ENCODE data around the gene CBS.
"Not testable (repeated sequence)": the region's sequence is repeated elsewhere in the genome, so short reads cannot be mapped to it uniquely, and the experiment has no call there.

The CBS gene

GRCh38 chr21:43068065-43068464, 7.6 kb downstream of the CBS start:
- not testable (repeated sequence) for H3K4me1 ChIP-seq (ENCODE audit: control insufficient read depth in 2 of 2, insufficient read depth in 1 of 2, low read depth in 1 of 2, low read length in 2 of 2); DNase-seq (ENCODE audit: low spot score); H3K79me1 ChIP-seq (ENCODE audit: low read depth, low read length); H3K4me2 ChIP-seq (ENCODE audit: insufficient read depth, low read length, poor library complexity, severe bottlenecking); H2BK5ac ChIP-seq (ENCODE audit: low read length); H3K4ac ChIP-seq (ENCODE audit: low read length); H2BK12ac ChIP-seq (ENCODE audit: low read length); H3K4me3 ChIP-seq (ENCODE audit: low read length in 2 of 2); H3K27me3 ChIP-seq (ENCODE audit: control insufficient read depth in 3 of 3, insufficient read depth in 3 of 3, low read depth in 1 of 3, low read length in 3 of 3); H2AFZ ChIP-seq (ENCODE audit: low read length); H3K27ac ChIP-seq (replicated peaks; ENCODE audit: low read length); H2BK15ac ChIP-seq (ENCODE audit: low read length); H2BK120ac ChIP-seq (ENCODE audit: low read depth, low read length); H3K9ac ChIP-seq (ENCODE audit: low read depth, low read length, poor library complexity); H4K91ac ChIP-seq (ENCODE audit: low read depth, low read length, poor library complexity); H3K36me3 ChIP-seq (replicated peaks in 1 of 2; ENCODE audit: control insufficient read depth in 2 of 2, insufficient read depth in 2 of 2, low read length in 2 of 2); H3K14ac ChIP-seq (ENCODE audit: low read length); H4K8ac ChIP-seq (ENCODE audit: low read depth, low read length); H2AK5ac ChIP-seq (ENCODE audit: low read depth, low read length); H3K23ac ChIP-seq (ENCODE audit: low read depth, low read length, poor library complexity); H3K9me3 ChIP-seq (replicated peaks in 1 of 2; ENCODE audit: control insufficient read depth in 2 of 2, insufficient read depth in 1 of 2, low read depth in 1 of 2, low read length in 2 of 2); H3K18ac ChIP-seq (ENCODE audit: low read length)
- WGBS, 2 donors (ENCODE audit: extremely low coverage in 2 of 2, insufficient read length in 2 of 2, insufficient replicate concordance in 1 of 2) = no CpG with 5 or more reads among the region's 12 CpGs

- not testable (repeated sequence) for H3K18ac ChIP-seq (ENCODE audit: low read length); H3K4me3 ChIP-seq (ENCODE audit: low read length in 2 of 2); H3K4me2 ChIP-seq (ENCODE audit: insufficient read depth, low read length, poor library complexity, severe bottlenecking); H3K36me3 ChIP-seq (replicated peaks in 1 of 2; ENCODE audit: control insufficient read depth in 2 of 2, insufficient read depth in 2 of 2, low read length in 2 of 2); H3K23ac ChIP-seq (ENCODE audit: low read depth, low read length, poor library complexity); H2BK5ac ChIP-seq (ENCODE audit: low read length); H3K14ac ChIP-seq (ENCODE audit: low read length); H3K79me1 ChIP-seq (ENCODE audit: low read depth, low read length); H4K8ac ChIP-seq (ENCODE audit: low read depth, low read length); H3K4me1 ChIP-seq (ENCODE audit: control insufficient read depth in 2 of 2, insufficient read depth in 1 of 2, low read depth in 1 of 2, low read length in 2 of 2); DNase-seq (ENCODE audit: low spot score); H3K27me3 ChIP-seq (ENCODE audit: control insufficient read depth in 3 of 3, insufficient read depth in 3 of 3, low read depth in 1 of 3, low read length in 3 of 3); H2BK120ac ChIP-seq (ENCODE audit: low read depth, low read length); H4K91ac ChIP-seq (ENCODE audit: low read depth, low read length, poor library complexity); H3K9me3 ChIP-seq (replicated peaks in 1 of 2; ENCODE audit: control insufficient read depth in 2 of 2, insufficient read depth in 1 of 2, low read depth in 1 of 2, low read length in 2 of 2); H2BK15ac ChIP-seq (ENCODE audit: low read length); H3K9ac ChIP-seq (ENCODE audit: low read depth, low read length, poor library complexity); H2AK5ac ChIP-seq (ENCODE audit: low read depth, low read length); H2BK12ac ChIP-seq (ENCODE audit: low read length); H3K27ac ChIP-seq (replicated peaks; ENCODE audit: low read length); H2AFZ ChIP-seq (ENCODE audit: low read length); H3K4ac ChIP-seq (ENCODE audit: low read length)
- no CpG with 5 or more reads among the region's 12 CpGs for WGBS, 2 donors (ENCODE audit: extremely low coverage in 2 of 2, insufficient read length in 2 of 2, insufficient replicate concordance in 1 of 2)
These were observed 8.9 kb downstream of the CBS start for GRCh38 chr21:43066690-43067089.

GRCh38 chr21:43065991-43066390, 9.6 kb downstream of the CBS start:
- no CpG with 5 or more reads among the region's 30 CpGs for WGBS, 2 donors (ENCODE audit: extremely low coverage in 2 of 2, insufficient read length in 2 of 2, insufficient replicate concordance in 1 of 2)
- H3K27ac ChIP-seq (replicated peaks; ENCODE audit: low read length); H3K4me2 ChIP-seq (ENCODE audit: insufficient read depth, low read length, poor library complexity, severe bottlenecking): not testable (repeated sequence)

GRCh38 chr21:43064265-43064917, 11.2 kb downstream of the CBS start:
- not testable (repeated sequence) for H3K18ac ChIP-seq (ENCODE audit: low read length); H3K4me1 ChIP-seq (ENCODE audit: control insufficient read depth in 2 of 2, insufficient read depth in 1 of 2, low read depth in 1 of 2, low read length in 2 of 2); H3K4me3 ChIP-seq (ENCODE audit: low read length in 2 of 2); H3K9me3 ChIP-seq (replicated peaks in 1 of 2; ENCODE audit: control insufficient read depth in 2 of 2, insufficient read depth in 1 of 2, low read depth in 1 of 2, low read length in 2 of 2); H3K14ac ChIP-seq (ENCODE audit: low read length); H2BK120ac ChIP-seq (ENCODE audit: low read depth, low read length); H4K91ac ChIP-seq (ENCODE audit: low read depth, low read length, poor library complexity); H2BK5ac ChIP-seq (ENCODE audit: low read length); DNase-seq (ENCODE audit: low spot score); H3K9ac ChIP-seq (ENCODE audit: low read depth, low read length, poor library complexity); H2BK15ac ChIP-seq (ENCODE audit: low read length); H3K23ac ChIP-seq (ENCODE audit: low read depth, low read length, poor library complexity); H2AK5ac ChIP-seq (ENCODE audit: low read depth, low read length); H2AFZ ChIP-seq (ENCODE audit: low read length); H3K27me3 ChIP-seq (ENCODE audit: control insufficient read depth in 3 of 3, insufficient read depth in 3 of 3, low read depth in 1 of 3, low read length in 3 of 3); H3K36me3 ChIP-seq (replicated peaks in 1 of 2; ENCODE audit: control insufficient read depth in 2 of 2, insufficient read depth in 2 of 2, low read length in 2 of 2); H4K8ac ChIP-seq (ENCODE audit: low read depth, low read length); H3K4me2 ChIP-seq (ENCODE audit: insufficient read depth, low read length, poor library complexity, severe bottlenecking); H2BK12ac ChIP-seq (ENCODE audit: low read length); H3K27ac ChIP-seq (replicated peaks; ENCODE audit: low read length); H3K4ac ChIP-seq (ENCODE audit: low read length); H3K79me1 ChIP-seq (ENCODE audit: low read depth, low read length)
- WGBS, 2 donors (ENCODE audit: extremely low coverage in 2 of 2, insufficient read length in 2 of 2, insufficient replicate concordance in 1 of 2) = no CpG with 5 or more reads among the region's 22 CpGs

More at GRCh38 chr21:43065991-43066390, 9.6 kb downstream of the CBS start:
- not testable (repeated sequence) for H2BK5ac ChIP-seq (ENCODE audit: low read length); H2AK5ac ChIP-seq (ENCODE audit: low read depth, low read length); H2BK15ac ChIP-seq (ENCODE audit: low read length); H3K27me3 ChIP-seq (ENCODE audit: control insufficient read depth in 3 of 3, insufficient read depth in 3 of 3, low read depth in 1 of 3, low read length in 3 of 3); H3K18ac ChIP-seq (ENCODE audit: low read length); H3K9me3 ChIP-seq (replicated peaks in 1 of 2; ENCODE audit: control insufficient read depth in 2 of 2, insufficient read depth in 1 of 2, low read depth in 1 of 2, low read length in 2 of 2); H3K4me3 ChIP-seq (ENCODE audit: low read length in 2 of 2); H3K9ac ChIP-seq (ENCODE audit: low read depth, low read length, poor library complexity); H2BK12ac ChIP-seq (ENCODE audit: low read length); H4K8ac ChIP-seq (ENCODE audit: low read depth, low read length); H3K36me3 ChIP-seq (replicated peaks in 1 of 2; ENCODE audit: control insufficient read depth in 2 of 2, insufficient read depth in 2 of 2, low read length in 2 of 2); H3K14ac ChIP-seq (ENCODE audit: low read length); H2BK120ac ChIP-seq (ENCODE audit: low read depth, low read length); H2AFZ ChIP-seq (ENCODE audit: low read length); H3K79me1 ChIP-seq (ENCODE audit: low read depth, low read length); H3K23ac ChIP-seq (ENCODE audit: low read depth, low read length, poor library complexity); H3K4me1 ChIP-seq (ENCODE audit: control insufficient read depth in 2 of 2, insufficient read depth in 1 of 2, low read depth in 1 of 2, low read length in 2 of 2); H3K4ac ChIP-seq (ENCODE audit: low read length); H4K91ac ChIP-seq (ENCODE audit: low read depth, low read length, poor library complexity); DNase-seq (ENCODE audit: low spot score)

Measured in neuronal stem cell (in vitro differentiated cells).